Middle frontal gyrus (tissue), 1 donor: ENCODE results near the gene ARHGAP5.
A peak's percentile ranks its signal among the peaks of the same experiment; 100 is the strongest.

Experiments
- DNase-seq: peaks from one replicate; pipeline ENCODE4 v3.0.0-alpha.2; 2015; ENCODE audit warnings: low spot score; ENCODE audit errors: extremely low spot score

ARHGAP5 gene

GRCh38 chr14:32183151-32184058 lies 106.3 kb downstream of the ARHGAP5 start:
- DNase-seq: no peak

- DNase-seq: no peak
Measured at GRCh38 chr14:32185097-32185496, 108.0 kb downstream of the ARHGAP5 start.

- no peak for DNase-seq
Measured at GRCh38 chr14:32186248-32186647, 109.1 kb downstream of the ARHGAP5 start.

GRCh38 chr14:32189811-32190210 lies 112.7 kb downstream of the ARHGAP5 start:
- no peak for DNase-seq

GRCh38 chr14:32190673-32191072 lies 113.6 kb downstream of the ARHGAP5 start:
- no peak for DNase-seq

- DNase-seq: no peak
Measured at GRCh38 chr14:32192712-32193373, 115.7 kb downstream of the ARHGAP5 start.

GRCh38 chr14:32193532-32193931 lies 116.4 kb downstream of the ARHGAP5 start:
- no peak for DNase-seq

GRCh38 chr14:32195636-32196035 lies 118.5 kb downstream of the ARHGAP5 start:
- DNase-seq: no peak

- DNase-seq: no peak
Measured at GRCh38 chr14:32197919-32198318, 120.8 kb downstream of the ARHGAP5 start.

- DNase-seq: no peak
Measured at GRCh38 chr14:32200368-32201192, 123.5 kb downstream of the ARHGAP5 start.

- peak; percentile 59 for DNase-seq
Measured at GRCh38 chr14:32201193-32201815, 124.2 kb downstream of the ARHGAP5 start.

GRCh38 chr14:32201816-32202490 lies 124.8 kb downstream of the ARHGAP5 start, which contains the start of gene RNU6-7:
RNU6-7 (plus strand) TSS chr14:32202045.
- no peak for DNase-seq

GRCh38 chr14:32202491-32202997 lies 125.4 kb downstream of the ARHGAP5 start:
- no peak for DNase-seq

- peak; percentile 76 for DNase-seq
Measured at GRCh38 chr14:32202998-32203882, 126.1 kb downstream of the ARHGAP5 start, which contains the start of gene RNU6-8. RNU6-8 (minus strand) TSS chr14:32203269.

- DNase-seq: no peak
Measured at GRCh38 chr14:32203928-32204357, 126.8 kb downstream of the ARHGAP5 start.

GRCh38 chr14:32205554-32205953 lies 128.4 kb downstream of the ARHGAP5 start:
- DNase-seq: no peak

- DNase-seq: no peak
Measured at GRCh38 chr14:32205984-32206383, 128.9 kb downstream of the ARHGAP5 start.

- DNase-seq: no peak
Measured at GRCh38 chr14:32206552-32206951, 129.4 kb downstream of the ARHGAP5 start.

GRCh38 chr14:32208490-32208889 lies 131.4 kb downstream of the ARHGAP5 start:
- DNase-seq: no peak
